HUES64 (cell line): Measurements from ENCODE around the gene MLLT6.

Experiments
- H3K27ac ChIP-seq: 2 replicates; pipeline ENCODE4 v1.7.0; 2013; ENCODE audit warnings: low read depth, low read length, inconsistent platforms
- H3K27me3 ChIP-seq: 2 replicates; pipeline ENCODE4 v1.6.1; 2013; ENCODE audit warnings: mild to moderate bottlenecking, low read length; ENCODE audit not compliant: insufficient read depth
- H3K36me3 ChIP-seq: 2 replicates; pipeline ENCODE4 v1.6.1; 2013; ENCODE audit warnings: mild to moderate bottlenecking, low read length; ENCODE audit not compliant: insufficient read depth
- H3K4me1 ChIP-seq: 2 replicates; pipeline ENCODE4 v1.6.1; 2013; ENCODE audit warnings: mild to moderate bottlenecking, low read length, moderate library complexity; ENCODE audit not compliant: insufficient read depth
- H3K4me3 ChIP-seq: 2 replicates; pipeline ENCODE4 v1.5.1; 2013; ENCODE audit warnings: mild to moderate bottlenecking, low read length, moderate library complexity
- H3K9ac ChIP-seq: 2 replicates; pipeline ENCODE4 v1.6.1; 2013; ENCODE audit warnings: mild to moderate bottlenecking, low read depth, low read length
- H3K9me3 ChIP-seq: 2 replicates; pipeline ENCODE4 v1.6.1; 2013; ENCODE audit warnings: low read depth, low read length; ENCODE audit not compliant: insufficient read depth
- WGBS: fragments of 150-250, 120-280 bp; methylation state at CpG from one replicate; pipeline ENCODE4 v1.1.7; 2013; ENCODE audit warnings: missing lambda C conversion rate; 5-methylcytosine and 5-hydroxymethylcytosine counted together

The MLLT6 gene

GRCh38 chr17:38677819-38678218 is 27.3 kb upstream of the MLLT6 start:
- H3K27me3 ChIP-seq, result peaks cover 42% of the 10 kb centered on the region
- H3K9ac ChIP-seq, result no peak overlapping the region
- H3K27ac ChIP-seq, result no peak overlapping the region
- H3K4me3 ChIP-seq, result no peak overlapping the region
- no peaks in the 10 kb centered on the region for H3K36me3 ChIP-seq
- 94% methylated on average over 6 of the region's 6 CpGs for WGBS
- peaks cover 6% of the 10 kb centered on the region for H3K4me1 ChIP-seq
- no peaks in the 10 kb centered on the region for H3K9me3 ChIP-seq

DNA sequence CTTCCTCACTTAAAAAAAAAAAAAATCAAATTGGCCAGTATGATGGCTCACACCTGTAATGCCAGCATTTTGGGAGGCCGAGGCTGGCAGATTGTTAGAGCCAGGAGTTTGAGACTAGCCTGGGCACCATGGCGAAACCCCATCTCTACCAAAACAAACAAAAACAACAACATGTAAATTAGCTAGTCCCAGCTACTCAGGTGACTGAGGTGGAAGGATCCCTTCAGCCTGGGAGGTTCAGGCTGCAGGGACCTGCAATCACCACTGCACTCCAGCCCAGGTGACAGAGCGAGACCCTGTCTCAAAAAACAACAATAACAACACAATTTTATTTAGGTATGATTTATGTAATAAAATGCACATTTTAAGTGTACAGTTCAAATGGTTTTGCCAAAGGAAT is 24.0 kb upstream of the MLLT6 start:
- Histone ChIP-seq H3K4me3 (no peak overlapping the region), H3K9me3 (no peaks in the 10 kb centered on the region), H3K36me3 (no peaks in the 10 kb centered on the region), H3K27me3 (peaks cover 12% of the 10 kb centered on the region), H3K27ac (no peak overlapping the region), H3K9ac (no peak overlapping the region), H3K4me1 (no peaks in the 10 kb centered on the region; the same call in 1 of the 2 replicates)
- 76% methylated on average over 2 of the region's 3 CpGs for WGBS

DNA sequence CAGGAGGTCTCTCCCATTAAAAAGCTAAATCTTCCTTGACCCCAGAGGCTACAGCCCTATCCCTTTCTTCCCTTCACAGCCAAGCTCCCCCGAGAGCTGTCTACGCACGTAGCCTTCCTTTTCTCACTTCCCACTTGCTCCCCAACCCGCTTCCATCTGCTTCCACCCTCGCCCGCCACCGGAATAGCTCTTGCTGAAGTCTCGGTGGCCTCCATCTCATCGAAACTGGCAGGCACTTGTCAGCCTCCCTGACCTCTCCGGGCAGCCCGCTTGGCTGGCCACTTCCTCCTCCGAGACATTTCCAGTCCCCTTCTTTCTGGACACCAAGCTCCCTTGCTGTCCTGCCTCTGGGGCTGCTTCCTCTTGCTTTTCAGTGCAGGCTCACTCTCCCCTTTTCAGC is 19.6 kb upstream of the MLLT6 start:
- H3K9ac ChIP-seq, result no peak overlapping the region
- 89% methylated on average over 12 of the region's 12 CpGs for WGBS
- no peaks in the 10 kb centered on the region; the same call in 1 of the 2 replicates for H3K4me1 ChIP-seq
- no peak overlapping the region for H3K27ac ChIP-seq
- H3K9me3 ChIP-seq, result no peaks in the 10 kb centered on the region
- H3K4me3 ChIP-seq, result no peak overlapping the region
- no peaks in the 10 kb centered on the region for H3K36me3 ChIP-seq
- H3K27me3 ChIP-seq, result peaks cover 3% of the 10 kb centered on the region; the same call in 1 of the 2 replicates

DNA sequence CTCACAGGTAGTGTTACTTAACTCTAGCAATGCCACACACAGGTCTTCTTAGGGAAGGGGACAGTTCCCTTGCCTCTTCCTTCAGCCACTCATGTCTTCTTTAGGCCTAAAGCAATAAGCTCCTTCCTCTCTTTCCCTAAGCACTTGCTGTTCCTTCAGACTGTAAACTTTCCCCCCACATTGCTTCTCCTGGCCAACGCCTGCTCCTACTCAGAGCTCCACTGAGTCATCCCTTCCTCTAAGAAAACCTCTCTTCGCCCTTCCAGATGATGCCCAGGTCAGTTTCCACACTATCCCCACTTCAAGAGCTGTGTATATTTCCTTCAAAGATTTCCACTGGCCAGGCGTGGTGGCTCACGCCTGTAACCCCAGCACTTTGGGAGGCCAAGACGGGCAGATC is 17.8 kb upstream of the MLLT6 start:
- 91% methylated on average over 5 of the region's 5 CpGs for WGBS
- peaks cover 3% of the 10 kb centered on the region for H3K27me3 ChIP-seq
- no peaks in the 10 kb centered on the region for H3K9me3 ChIP-seq
- H3K9ac ChIP-seq, result no peak overlapping the region
- no peaks in the 10 kb centered on the region for H3K4me1 ChIP-seq
- H3K4me3 ChIP-seq, result no peak overlapping the region
- H3K36me3 ChIP-seq, result no peaks in the 10 kb centered on the region
- H3K27ac ChIP-seq, result no peak overlapping the region

- Histone ChIP-seq H3K27ac (no peak overlapping the region), H3K27me3 (peaks cover 1% of the 10 kb centered on the region), H3K9me3 (no peaks in the 10 kb centered on the region), H3K4me1 (no peaks in the 10 kb centered on the region), H3K4me3 (no peak overlapping the region), H3K9ac (no peak overlapping the region), H3K36me3 (no peaks in the 10 kb centered on the region)
- 96% methylated on average over 4 of the region's 4 CpGs for WGBS
Observed at GRCh38 chr17:38690386-38690785, 14.7 kb upstream of the MLLT6 start.

- Histone ChIP-seq H3K36me3 (no peaks in the 10 kb centered on the region), H3K4me3 (no peak overlapping the region), H3K4me1 (no peaks in the 10 kb centered on the region), H3K9ac (no peak overlapping the region), H3K27me3 (no peaks in the 10 kb centered on the region; the same call in none of the 2 replicates), H3K9me3 (no peaks in the 10 kb centered on the region), H3K27ac (no peak overlapping the region)
- 81% methylated on average over 4 of the region's 4 CpGs for WGBS
Observed at GRCh38 chr17:38691154-38691553, 13.9 kb upstream of the MLLT6 start.

- no peak overlapping the region for H3K27ac ChIP-seq
- peaks cover 22% of the 10 kb centered on the region for H3K27me3 ChIP-seq
- no peaks in the 10 kb centered on the region for H3K36me3 ChIP-seq
- H3K9me3 ChIP-seq, result no peaks in the 10 kb centered on the region
- no peaks in the 10 kb centered on the region for H3K4me1 ChIP-seq
- H3K4me3 ChIP-seq, result no peak overlapping the region
- H3K9ac ChIP-seq, result no peak overlapping the region
- 86% methylated on average over 12 of the region's 12 CpGs for WGBS
Observed at GRCh38 chr17:38693700-38694329, 11.3 kb upstream of the MLLT6 start.

DNA sequence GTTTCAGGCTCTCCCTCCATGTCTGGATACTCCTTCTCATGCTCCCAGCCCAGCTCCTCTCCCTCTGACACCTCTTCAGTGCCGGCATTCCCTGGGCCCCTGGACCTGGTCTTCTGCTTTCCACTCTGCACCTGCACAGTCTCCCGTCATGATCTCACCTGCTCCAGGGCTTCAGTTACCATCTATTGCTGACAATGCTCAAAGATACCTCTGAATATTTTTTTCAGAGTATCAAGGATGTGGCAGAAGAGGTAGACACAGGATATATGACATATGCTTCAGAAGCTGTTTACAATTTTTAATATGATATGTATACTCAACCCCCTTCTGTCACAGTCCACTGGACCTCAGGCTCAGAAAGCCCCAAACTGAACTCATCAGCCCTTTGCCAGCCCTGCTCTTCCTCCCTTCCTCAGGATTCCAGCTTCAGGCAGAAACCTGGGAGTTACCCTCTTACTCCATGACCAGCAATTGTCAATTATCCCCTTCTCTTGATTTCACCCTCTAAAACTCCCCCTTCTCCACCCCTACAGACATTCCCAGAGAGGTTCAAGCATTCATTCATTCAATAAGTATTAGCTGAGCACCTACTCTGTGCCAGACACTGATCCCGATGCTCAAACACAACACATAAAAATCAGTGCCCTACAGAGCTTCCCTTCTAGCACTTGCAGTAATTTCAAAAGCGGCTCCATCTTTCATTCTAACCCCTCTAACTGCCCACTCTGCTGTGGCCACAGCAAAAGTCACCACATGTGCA is 7.8 kb upstream of the MLLT6 start:
- peaks cover 56% of the 10 kb centered on the region for H3K27me3 ChIP-seq
- WGBS, result 89% methylated on average over 4 of the region's 4 CpGs
- H3K4me1 ChIP-seq, result no peaks in the 10 kb centered on the region
- H3K27ac ChIP-seq, result no peak overlapping the region
- no peak overlapping the region for H3K9ac ChIP-seq
- H3K36me3 ChIP-seq, result no peaks in the 10 kb centered on the region
- H3K9me3 ChIP-seq, result no peaks in the 10 kb centered on the region
- no peak overlapping the region for H3K4me3 ChIP-seq

GRCh38 chr17:38698760-38699159 is 6.3 kb upstream of the MLLT6 start:
- H3K36me3 ChIP-seq, result no peaks in the 10 kb centered on the region
- H3K4me1 ChIP-seq, result peaks cover 9% of the 10 kb centered on the region
- no peak overlapping the region for H3K4me3 ChIP-seq
- no peak overlapping the region for H3K9ac ChIP-seq
- 93% methylated on average over 5 of the region's 5 CpGs for WGBS
- H3K9me3 ChIP-seq, result no peaks in the 10 kb centered on the region
- no peak overlapping the region for H3K27ac ChIP-seq
- H3K27me3 ChIP-seq, result peaks cover 71% of the 10 kb centered on the region

DNA sequence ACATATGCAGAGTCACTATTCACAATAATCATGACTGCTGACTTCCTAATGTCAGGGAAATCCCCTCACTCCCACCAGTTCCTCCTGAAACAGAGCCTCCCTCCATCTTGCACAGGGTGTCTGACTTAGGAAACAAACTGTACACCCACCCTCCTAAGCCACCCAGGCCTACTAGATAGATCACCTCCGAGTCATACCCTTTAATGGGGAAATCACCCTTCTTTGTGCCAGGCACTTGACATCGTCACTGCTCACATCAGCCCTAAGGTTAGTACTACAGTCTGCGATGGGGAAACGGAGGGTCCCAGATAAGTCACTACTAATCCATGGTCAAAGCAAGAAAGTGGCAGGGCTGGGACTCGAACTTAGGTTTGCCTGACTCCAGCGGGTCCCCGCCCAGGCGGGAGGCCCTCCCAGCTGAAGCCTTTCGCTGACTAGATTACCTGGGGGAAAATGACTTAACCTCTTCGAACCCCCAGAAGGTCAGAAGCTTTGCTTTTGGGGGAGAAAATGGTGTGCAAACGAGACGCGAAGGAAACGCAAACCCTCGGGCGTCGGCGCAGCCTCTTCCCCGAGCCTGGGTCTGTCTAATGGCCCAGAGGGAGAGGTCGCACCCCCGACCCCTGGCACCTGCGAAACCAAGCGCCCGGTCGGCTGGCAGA is 3.4 kb upstream of the MLLT6 start:
- no peaks in the 10 kb centered on the region for H3K9me3 ChIP-seq
- peak overlapping the region; percentile 62 for H3K4me3 ChIP-seq
- 9% methylated on average over 25 of the region's 25 CpGs for WGBS
- H3K27ac ChIP-seq, result no peak overlapping the region
- H3K9ac ChIP-seq, result no peak overlapping the region
- peaks cover 86% of the 10 kb centered on the region for H3K27me3 ChIP-seq
- no peaks in the 10 kb centered on the region for H3K36me3 ChIP-seq
- peaks cover 11% of the 10 kb centered on the region for H3K4me1 ChIP-seq

DNA sequence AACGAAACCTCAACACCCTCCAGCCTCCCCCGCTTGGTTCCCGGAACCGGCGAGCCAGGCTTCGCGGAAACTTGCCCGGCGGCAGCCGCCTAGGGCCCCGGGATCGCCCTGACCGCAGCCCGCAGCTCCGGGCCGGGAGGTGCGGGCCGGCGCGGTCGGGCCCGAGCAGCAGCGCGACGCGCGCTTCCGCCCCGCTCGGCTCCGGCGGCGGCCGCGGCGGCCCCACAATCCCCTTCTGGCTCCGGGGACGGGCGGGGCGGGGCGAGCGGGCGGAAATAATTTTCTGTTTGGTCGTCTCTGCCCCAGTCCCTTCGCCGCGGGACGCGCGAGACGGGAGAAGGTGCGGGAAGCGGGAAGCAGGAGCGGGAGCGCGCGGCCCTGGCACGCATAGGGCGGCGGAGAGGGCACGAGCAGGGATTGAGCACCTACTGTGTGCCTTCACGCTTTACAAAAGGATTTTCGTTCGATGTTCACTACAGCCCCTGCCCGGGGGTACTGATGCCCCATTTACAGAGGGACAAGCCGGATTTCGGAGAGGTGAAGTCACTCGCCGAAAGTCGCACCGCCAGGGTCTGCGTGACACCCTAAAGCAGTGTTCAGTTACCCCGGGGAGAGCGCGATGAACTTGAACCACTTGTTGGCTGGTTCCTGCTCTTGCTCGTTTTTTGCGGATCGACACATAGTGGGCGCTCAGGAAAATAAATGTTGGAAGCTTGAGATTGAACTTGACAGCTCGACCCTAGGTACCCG is 2.7 kb upstream of the MLLT6 start:
- H3K27me3 ChIP-seq, result peaks cover 86% of the 10 kb centered on the region
- no peaks in the 10 kb centered on the region for H3K36me3 ChIP-seq
- H3K4me3 ChIP-seq, result peak overlapping the region; percentile 62
- peaks cover 19% of the 10 kb centered on the region for H3K4me1 ChIP-seq
- WGBS, result under 1% methylated on average over 81 of the region's 81 CpGs
- H3K9ac ChIP-seq, result no peak overlapping the region
- no peak overlapping the region; the same call in 1 of the 2 replicates for H3K27ac ChIP-seq
- H3K9me3 ChIP-seq, result no peaks in the 10 kb centered on the region
